MM.1S (cell line): ENCODE results near the gene NETO1.

Experiments
- EZH2 ChIP-seq: fragments of 300-600 bp; sonication (generic); optimal IDR thresholded peaks from 2 replicates; pipeline ENCODE3; 2017; ENCODE audit warnings: low read depth, mild to moderate bottlenecking, antibody characterized with exemption, low read length, mixed read lengths
- TF ChIP-seq, protein P1 (sequence below): fragments of 300-600 bp; sonication (generic); IDR thresholded peaks from 2 replicates; pipeline ENCODE4 v1.5.1; 2016; ENCODE audit warnings: antibody characterized with exemption, low read length, mixed read lengths

DNA sequence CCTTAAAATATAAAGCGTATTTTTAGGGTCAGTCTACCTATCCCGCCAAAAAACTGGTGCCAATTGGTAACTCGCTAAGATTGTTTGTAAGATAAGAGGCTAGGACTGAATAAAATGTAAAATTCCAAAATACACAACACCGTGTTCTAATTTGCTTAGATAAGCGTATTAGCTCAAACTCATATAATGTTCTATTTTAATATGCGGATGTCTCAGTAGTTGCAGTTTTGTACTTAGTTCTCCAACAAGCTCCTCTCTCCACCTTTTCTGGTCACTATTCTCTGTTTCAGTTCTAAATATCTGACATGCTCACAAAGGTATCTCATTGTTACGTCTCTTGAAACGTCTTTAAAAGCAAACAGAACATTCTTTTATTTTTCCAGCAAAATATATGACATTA is 24.0 kb downstream of the NETO1 start:
- TF ChIP-seq, protein P1, sequence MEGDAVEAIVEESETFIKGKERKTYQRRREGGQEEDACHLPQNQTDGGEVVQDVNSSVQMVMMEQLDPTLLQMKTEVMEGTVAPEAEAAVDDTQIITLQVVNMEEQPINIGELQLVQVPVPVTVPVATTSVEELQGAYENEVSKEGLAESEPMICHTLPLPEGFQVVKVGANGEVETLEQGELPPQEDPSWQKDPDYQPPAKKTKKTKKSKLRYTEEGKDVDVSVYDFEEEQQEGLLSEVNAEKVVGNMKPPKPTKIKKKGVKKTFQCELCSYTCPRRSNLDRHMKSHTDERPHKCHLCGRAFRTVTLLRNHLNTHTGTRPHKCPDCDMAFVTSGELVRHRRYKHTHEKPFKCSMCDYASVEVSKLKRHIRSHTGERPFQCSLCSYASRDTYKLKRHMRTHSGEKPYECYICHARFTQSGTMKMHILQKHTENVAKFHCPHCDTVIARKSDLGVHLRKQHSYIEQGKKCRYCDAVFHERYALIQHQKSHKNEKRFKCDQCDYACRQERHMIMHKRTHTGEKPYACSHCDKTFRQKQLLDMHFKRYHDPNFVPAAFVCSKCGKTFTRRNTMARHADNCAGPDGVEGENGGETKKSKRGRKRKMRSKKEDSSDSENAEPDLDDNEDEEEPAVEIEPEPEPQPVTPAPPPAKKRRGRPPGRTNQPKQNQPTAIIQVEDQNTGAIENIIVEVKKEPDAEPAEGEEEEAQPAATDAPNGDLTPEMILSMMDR: no peak
- TF ChIP-seq EZH2: no peak
